Neuronal stem cell (in vitro differentiated cells): ENCODE measurements around the gene PHYKPL.

ENCODE experiments used
- DNase-seq: peaks from one replicate; pipeline ENCODE4 v3.0.0-alpha.2; 2013; ENCODE audit warnings: low spot score
- H2AFZ ChIP-seq: one replicate; pipeline ENCODE4 v1.6.1; 2013; ENCODE audit warnings: mild to moderate bottlenecking, low read length, inconsistent platforms
- H2AK5ac ChIP-seq: 2 replicates; pipeline ENCODE4 v1.6.1; 2013; ENCODE audit warnings: low read depth, mild to moderate bottlenecking, inconsistent platforms, low read length, moderate library complexity, mixed read lengths
- H2BK120ac ChIP-seq: 2 replicates; pipeline ENCODE4 v1.6.1; 2013; ENCODE audit warnings: low read depth, mild to moderate bottlenecking, inconsistent platforms, low read length, moderate library complexity, mixed read lengths
- H2BK12ac ChIP-seq: one replicate; pipeline ENCODE4 v1.6.1; 2013; ENCODE audit warnings: low read length, inconsistent platforms
- H2BK15ac ChIP-seq: 2 replicates; pipeline ENCODE4 v1.6.1; 2013; ENCODE audit warnings: mild to moderate bottlenecking, low read length, inconsistent platforms, mixed read lengths
- H2BK5ac ChIP-seq: one replicate; pipeline ENCODE4 v1.6.1; 2013; ENCODE audit warnings: inconsistent platforms, mild to moderate bottlenecking, low read length, moderate library complexity
- H3K14ac ChIP-seq: one replicate; pipeline ENCODE4 v1.6.1; 2013; ENCODE audit warnings: low read length, inconsistent platforms
- H3K18ac ChIP-seq: 2 replicates; pipeline ENCODE4 v1.6.1; 2013; ENCODE audit warnings: low read length, inconsistent platforms
- H3K23ac ChIP-seq: 2 replicates; pipeline ENCODE4 v1.6.1; 2013; ENCODE audit warnings: low read depth, mild to moderate bottlenecking, mixed read lengths, low read length, inconsistent platforms; ENCODE audit not compliant: poor library complexity
- H3K27ac ChIP-seq: replicated peaks from 3 replicates; pipeline ENCODE4 v1.5.1; 2013; ENCODE audit warnings: low read length, inconsistent platforms
- H3K27me3 ChIP-seq, 3 experiments: 2 replicates each; pipeline ENCODE4 v1.6.1; 2013; ENCODE audit warnings: low read length in 3 of 3, mild to moderate bottlenecking in 2 of 3, inconsistent platforms in 1 of 3, low read depth in 1 of 3, mixed read lengths in 1 of 3, moderate library complexity in 1 of 3; ENCODE audit not compliant: control insufficient read depth in 3 of 3, insufficient read depth in 3 of 3
- H3K36me3 ChIP-seq, 2 donors: replicated peaks in 1 of 2; 2 replicates each; pipeline ENCODE4 v1.6.1; 2013; ENCODE audit warnings: low read length in 2 of 2; ENCODE audit not compliant: control insufficient read depth in 2 of 2, insufficient read depth in 2 of 2
- H3K4ac ChIP-seq: 2 replicates; pipeline ENCODE4 v1.6.1; 2013; ENCODE audit warnings: inconsistent platforms, mild to moderate bottlenecking, low read length, moderate library complexity
- H3K4me1 ChIP-seq, 2 donors: 1 replicate in 1 of 2; 2 replicates in 1 of 2; pipeline ENCODE4 v1.6.1; 2013; ENCODE audit warnings: low read length in 2 of 2, low read depth in 1 of 2; ENCODE audit not compliant: control insufficient read depth in 2 of 2, insufficient read depth in 1 of 2
- H3K4me2 ChIP-seq: one replicate; pipeline ENCODE4 v1.6.1; 2013; ENCODE audit warnings: mild to moderate bottlenecking, low read length, inconsistent platforms; ENCODE audit not compliant: insufficient read depth, poor library complexity, severe bottlenecking
- H3K4me3 ChIP-seq, 2 donors: 2 replicates each; pipeline ENCODE4 v1.5.1; 2013; ENCODE audit warnings: low read length in 2 of 2, mild to moderate bottlenecking in 2 of 2, inconsistent platforms in 1 of 2, moderate library complexity in 1 of 2
- H3K79me1 ChIP-seq: one replicate; pipeline ENCODE4 v1.6.1; 2013; ENCODE audit warnings: low read depth, mild to moderate bottlenecking, inconsistent platforms, low read length, moderate library complexity
- H3K9ac ChIP-seq: one replicate; pipeline ENCODE4 v1.6.1; 2013; ENCODE audit warnings: mild to moderate bottlenecking, low read depth, low read length, inconsistent platforms; ENCODE audit not compliant: poor library complexity
- H3K9me3 ChIP-seq, 2 donors: replicated peaks in 1 of 2; 2 replicates each; pipeline versions ENCODE3 to v1.6.1; 2013; ENCODE audit warnings: low read length in 2 of 2, mild to moderate bottlenecking in 2 of 2, inconsistent platforms in 1 of 2, low read depth in 1 of 2, mixed read lengths in 1 of 2, moderate library complexity in 1 of 2; ENCODE audit not compliant: control insufficient read depth in 2 of 2, insufficient read depth in 1 of 2
- H4K8ac ChIP-seq: one replicate; pipeline ENCODE4 v1.6.1; 2013; ENCODE audit warnings: low read depth, mild to moderate bottlenecking, inconsistent platforms, low read length, moderate library complexity
- H4K91ac ChIP-seq: one replicate; pipeline ENCODE4 v1.6.1; 2013; ENCODE audit warnings: low read length, low read depth, mild to moderate bottlenecking, inconsistent platforms; ENCODE audit not compliant: poor library complexity
- WGBS, 2 donors: extraction: QIAGEN DNeasy Blood & Tissue Kit; methylation state at CpG; one replicate each; pipeline ENCODE4 v1.1.7; 2013; ENCODE audit warnings: missing lambda C conversion rate in 2 of 2, mixed read lengths in 1 of 2; ENCODE audit not compliant: insufficient read length in 2 of 2, insufficient replicate concordance in 1 of 2; ENCODE audit errors: extremely low coverage in 2 of 2; 5-methylcytosine and 5-hydroxymethylcytosine counted together

Gene PHYKPL

GRCh38 chr5:178246624-178247279, 14.2 kb upstream of the PHYKPL start:
- no peaks in the 10 kb centered on the region for H3K9me3 ChIP-seq
- no peak overlapping the region for H4K91ac ChIP-seq
- no peak for DNase-seq
- peak overlapping the region; percentile 49 for H2BK15ac ChIP-seq
- H2AFZ ChIP-seq = no peak overlapping the region
- no peak overlapping the region for H3K23ac ChIP-seq
- H2BK12ac ChIP-seq = no peak overlapping the region
- no peak overlapping the region for H3K9ac ChIP-seq
- peaks cover 0 to 2% of the 10 kb centered on the region in 2 donors for H3K4me1 ChIP-seq
- H4K8ac ChIP-seq = no peak overlapping the region
- H3K4ac ChIP-seq = no peak overlapping the region
- no CpG with 5 or more reads among the region's 15 CpGs for WGBS, 2 donors
- no peak overlapping the region for H3K14ac ChIP-seq
- no peak overlapping the region for H2BK5ac ChIP-seq
- H3K18ac ChIP-seq = peak overlapping the region; percentile 76
- H2BK120ac ChIP-seq = no peak overlapping the region
- H3K4me3 ChIP-seq = no peak overlapping the region
- no peak overlapping the region for H3K27ac ChIP-seq
- no peaks in the 10 kb centered on the region for H3K79me1 ChIP-seq
- H3K27me3 ChIP-seq = no peaks in the 10 kb centered on the region
- no peak overlapping the region for H3K4me2 ChIP-seq
- peak overlapping the region; percentile 18 for H2AK5ac ChIP-seq
- H3K36me3 ChIP-seq = no peaks in the 10 kb centered on the region

- H3K36me3 ChIP-seq = no peaks in the 10 kb centered on the region
- no peak overlapping the region for H3K9ac ChIP-seq
- no peak overlapping the region for H2BK5ac ChIP-seq
- H2AFZ ChIP-seq = no peak overlapping the region
- no peak overlapping the region for H2BK120ac ChIP-seq
- no peak overlapping the region for H3K14ac ChIP-seq
- H3K9me3 ChIP-seq = no peaks in the 10 kb centered on the region
- no peak overlapping the region for H3K18ac ChIP-seq
- no peak overlapping the region for H2AK5ac ChIP-seq
- no CpG with 5 or more reads among the region's 2 CpGs for WGBS, 2 donors
- DNase-seq = no peak
- H4K8ac ChIP-seq = no peak overlapping the region
- H3K79me1 ChIP-seq = no peaks in the 10 kb centered on the region
- H3K4me2 ChIP-seq = no peak overlapping the region
- H2BK12ac ChIP-seq = no peak overlapping the region
- no peak overlapping the region for H3K4ac ChIP-seq
- H3K27me3 ChIP-seq = no peaks in the 10 kb centered on the region
- H3K27ac ChIP-seq = no peak overlapping the region
- no peak overlapping the region for H4K91ac ChIP-seq
- no peak overlapping the region for H2BK15ac ChIP-seq
- peaks cover 0 to 2% of the 10 kb centered on the region in 2 donors for H3K4me1 ChIP-seq
- H3K23ac ChIP-seq = no peak overlapping the region
- H3K4me3 ChIP-seq = no peak overlapping the region
Observed at GRCh38 chr5:178245389-178245788, 12.8 kb upstream of the PHYKPL start.

GRCh38 chr5:178244576-178244975, 12.0 kb upstream of the PHYKPL start:
- H3K4me2 ChIP-seq = no peak overlapping the region
- DNase-seq = no peak
- no peak overlapping the region for H2AFZ ChIP-seq
- H3K14ac ChIP-seq = no peak overlapping the region
- H3K36me3 ChIP-seq = no peaks in the 10 kb centered on the region
- no peak overlapping the region for H2BK120ac ChIP-seq
- no peak overlapping the region for H3K18ac ChIP-seq
- no peak overlapping the region for H3K4ac ChIP-seq
- H4K91ac ChIP-seq = no peak overlapping the region
- no peak overlapping the region for H2BK12ac ChIP-seq
- no peak overlapping the region for H3K9ac ChIP-seq
- H2BK5ac ChIP-seq = no peak overlapping the region
- no peak overlapping the region for H3K27ac ChIP-seq
- H3K27me3 ChIP-seq = no peaks in the 10 kb centered on the region
- no peak overlapping the region for H2AK5ac ChIP-seq
- no peaks in the 10 kb centered on the region for H3K9me3 ChIP-seq
- no peak overlapping the region for H3K4me3 ChIP-seq
- no peak overlapping the region for H2BK15ac ChIP-seq
- peaks cover 0 to 2% of the 10 kb centered on the region in 2 donors for H3K4me1 ChIP-seq
- no peaks in the 10 kb centered on the region for H3K79me1 ChIP-seq
- no CpG with 5 or more reads among the region's 2 CpGs for WGBS, 2 donors
- H3K23ac ChIP-seq = no peak overlapping the region
- H4K8ac ChIP-seq = no peak overlapping the region

- peak overlapping the region; percentile 56 for H4K8ac ChIP-seq
- H3K18ac ChIP-seq = peak overlapping the region; percentile 5
- WGBS, 2 donors = no CpG with 5 or more reads among the region's 10 CpGs
- no peak overlapping the region for H3K4ac ChIP-seq
- peaks cover 4 to 8% of the 10 kb centered on the region in 2 donors for H3K4me1 ChIP-seq
- H3K4me2 ChIP-seq = no peak overlapping the region
- H2AK5ac ChIP-seq = no peak overlapping the region
- H3K4me3 ChIP-seq = peak overlapping the region in 1 of 2 donors; percentile 43
- no peak overlapping the region for H2BK120ac ChIP-seq
- H3K23ac ChIP-seq = peak overlapping the region; percentile 5
- no peak for DNase-seq
- peak overlapping the region; percentile 89 for H3K14ac ChIP-seq
- H2BK12ac ChIP-seq = no peak overlapping the region
- H3K9ac ChIP-seq = no peak overlapping the region
- no peak overlapping the region for H4K91ac ChIP-seq
- H2BK15ac ChIP-seq = no peak overlapping the region
- no peaks in the 10 kb centered on the region for H3K27me3 ChIP-seq
- no peaks in the 10 kb centered on the region for H3K79me1 ChIP-seq
- no peak overlapping the region for H3K27ac ChIP-seq
- H3K9me3 ChIP-seq = no peaks in the 10 kb centered on the region
- peak overlapping the region; percentile 39 for H2BK5ac ChIP-seq
- H3K36me3 ChIP-seq = no peaks in the 10 kb centered on the region
- no peak overlapping the region for H2AFZ ChIP-seq
Observed at GRCh38 chr5:178242416-178242815, 9.8 kb upstream of the PHYKPL start.
